BLaER1 treated with 17β-estradiol and CSF1 and Interleukin-3, amounts not matched to agents 10 nM and 100 nM (cell line): ENCODE data around the gene CLCA1.

Source experiments
- H3K27ac ChIP-seq, 11 experiments: shearing (Covaris generic); formaldehyde crosslinking; 2 replicates each; pipeline ENCODE4 v1.8.1; 2022
- H3K27me3 ChIP-seq, 11 experiments: shearing (Covaris generic); formaldehyde crosslinking; 2 replicates each; pipeline ENCODE4 v1.8.1; 2022
- H3K36me3 ChIP-seq, 11 experiments: shearing (Covaris generic); formaldehyde crosslinking; 2 replicates each; pipeline ENCODE4 v1.8.1; 2022
- H3K4me1 ChIP-seq, 10 experiments: shearing (Covaris generic); formaldehyde crosslinking; 2 replicates each; pipeline ENCODE4 v1.8.1; 2022
- H3K4me2 ChIP-seq, 11 experiments: shearing (Covaris generic); formaldehyde crosslinking; 2 replicates each; pipeline ENCODE4 v1.8.1; 2022
- H3K4me3 ChIP-seq, 10 experiments: shearing (Covaris generic); formaldehyde crosslinking; 2 replicates each; pipeline ENCODE4 v1.8.1; 2022
- H3K9ac ChIP-seq, 11 experiments: shearing (Covaris generic); formaldehyde crosslinking; 2 replicates each; pipeline ENCODE4 v1.8.1; 2022
- H3K9me3 ChIP-seq, 11 experiments: shearing (Covaris generic); formaldehyde crosslinking; replicated peaks in 1 of 11; 2 replicates each; pipeline ENCODE4 v1.8.1; 2022
- H4K20me1 ChIP-seq, 11 experiments: shearing (Covaris generic); formaldehyde crosslinking; 2 replicates each; pipeline ENCODE4 v1.8.1; 2022
- Cebpa-rat ChIP-seq, 11 experiments: shearing (Covaris generic); IDR thresholded peaks; 2 replicates each; pipeline ENCODE4 v1.8.1; 2022

Gene CLCA1

GRCh38 chr1:86470859-86471258 is 2.1 kb downstream of the CLCA1 start:
- peak overlapping the region in 4 of 11 experiments; percentile 15 to 85 (median 68); a peak in 7 of 22 replicates for H3K4me2 ChIP-seq
- H3K4me3 ChIP-seq = no peak overlapping the region; a peak in 1 of 20 replicates
- no peaks in the 10 kb centered on the region for H3K36me3 ChIP-seq
- H3K27me3 ChIP-seq = no peaks in the 10 kb centered on the region
- peak overlapping the region in 2 of 11 experiments; percentile 33 to 56; a peak in 3 of 22 replicates for H3K27ac ChIP-seq
- no peak overlapping the region for H3K9ac ChIP-seq
- H3K4me1 ChIP-seq = peaks cover 0 to 74% (median 7%) of the 10 kb centered on the region in 10 experiments; a peak in 13 of 20 replicates
- no peaks in the 10 kb centered on the region for H4K20me1 ChIP-seq
- no peaks in the 10 kb centered on the region for H3K9me3 ChIP-seq
- TF ChIP-seq Cebpa-rat (IDR thresholded peaks at IDR 0.05) = no peak

- H3K9me3 ChIP-seq = no peaks in the 10 kb centered on the region
- peak overlapping the region in 2 of 11 experiments; percentile 32 to 33; a peak in 2 of 22 replicates for H3K27ac ChIP-seq
- H4K20me1 ChIP-seq = no peaks in the 10 kb centered on the region
- H3K36me3 ChIP-seq = no peaks in the 10 kb centered on the region
- no peak for TF ChIP-seq Cebpa-rat (IDR thresholded peaks at IDR 0.05)
- no peak overlapping the region; a peak in 1 of 20 replicates for H3K4me3 ChIP-seq
- H3K27me3 ChIP-seq = no peaks in the 10 kb centered on the region
- no peak overlapping the region for H3K9ac ChIP-seq
- H3K4me1 ChIP-seq = peaks cover 0 to 70% (median 7%) of the 10 kb centered on the region in 10 experiments; a peak in 13 of 20 replicates
- H3K4me2 ChIP-seq = peak overlapping the region in 3 of 11 experiments; percentile 62 to 85 (median 79); a peak in 6 of 22 replicates
Measured at GRCh38 chr1:86471291-86471690, 2.6 kb downstream of the CLCA1 start.

GRCh38 chr1:86472152-86472551 is 3.4 kb downstream of the CLCA1 start:
- Histone ChIP-seq H3K36me3 (no peaks in the 10 kb centered on the region), H4K20me1 (no peaks in the 10 kb centered on the region), H3K9me3 (no peaks in the 10 kb centered on the region), H3K27me3 (no peaks in the 10 kb centered on the region), H3K27ac (peak overlapping the region in 2 of 11 experiments; percentile 17 to 32; a peak in 3 of 22 replicates), H3K4me1 (peaks cover 0 to 61% (median under 1%) of the 10 kb centered on the region in 10 experiments; a peak in 10 of 20 replicates), H3K4me3 (no peak overlapping the region), H3K4me2 (peak overlapping the region in 3 of 11 experiments; percentile 62 to 85 (median 79); a peak in 6 of 22 replicates), H3K9ac (peak overlapping the region in 2 of 11 experiments; percentile 42 to 43; a peak in 2 of 22 replicates)
- TF ChIP-seq Cebpa-rat (IDR thresholded peaks at IDR 0.05) = no peak

- H3K27ac ChIP-seq = no peak overlapping the region
- no peak overlapping the region for H3K9ac ChIP-seq
- no peaks in the 10 kb centered on the region for H3K27me3 ChIP-seq
- no peak for TF ChIP-seq Cebpa-rat (IDR thresholded peaks at IDR 0.05)
- no peaks in the 10 kb centered on the region for H4K20me1 ChIP-seq
- H3K4me1 ChIP-seq = peaks cover 0 to 59% (median 0%) of the 10 kb centered on the region in 10 experiments; a peak in 6 of 20 replicates
- no peak overlapping the region for H3K4me3 ChIP-seq
- H3K4me2 ChIP-seq = peak overlapping the region in 2 of 11 experiments; percentile 18 to 62; a peak in 3 of 22 replicates
- no peaks in the 10 kb centered on the region for H3K9me3 ChIP-seq
- no peaks in the 10 kb centered on the region for H3K36me3 ChIP-seq
Measured at GRCh38 chr1:86472767-86473166, 4.0 kb downstream of the CLCA1 start.

GRCh38 chr1:86477256-86477655 is 8.5 kb downstream of the CLCA1 start:
- no peak for TF ChIP-seq Cebpa-rat (IDR thresholded peaks at IDR 0.05)
- H3K27ac ChIP-seq = no peak overlapping the region
- no peaks in the 10 kb centered on the region for H3K36me3 ChIP-seq
- no peaks in the 10 kb centered on the region for H4K20me1 ChIP-seq
- H3K4me1 ChIP-seq = peaks cover 0 to 15% (median 0%) of the 10 kb centered on the region in 10 experiments; a peak in 6 of 20 replicates
- no peaks in the 10 kb centered on the region for H3K9me3 ChIP-seq
- no peak overlapping the region for H3K9ac ChIP-seq
- H3K27me3 ChIP-seq = no peaks in the 10 kb centered on the region
- no peak overlapping the region for H3K4me3 ChIP-seq
- H3K4me2 ChIP-seq = no peak overlapping the region

- H3K27me3 ChIP-seq = no peaks in the 10 kb centered on the region
- H3K9ac ChIP-seq = no peak overlapping the region
- H4K20me1 ChIP-seq = no peaks in the 10 kb centered on the region
- no peak overlapping the region for H3K4me2 ChIP-seq
- no peak overlapping the region for H3K4me3 ChIP-seq
- no peak overlapping the region for H3K27ac ChIP-seq
- no peaks in the 10 kb centered on the region for H3K36me3 ChIP-seq
- peaks cover 0 to 11% (median 0%) of the 10 kb centered on the region in 10 experiments; a peak in 4 of 20 replicates for H3K4me1 ChIP-seq
- H3K9me3 ChIP-seq = no peaks in the 10 kb centered on the region
- no peak for TF ChIP-seq Cebpa-rat (IDR thresholded peaks at IDR 0.05)
Measured at GRCh38 chr1:86477682-86478081, 9.0 kb downstream of the CLCA1 start.

GRCh38 chr1:86478416-86479156 is 9.9 kb downstream of the CLCA1 start:
- Histone ChIP-seq H3K4me1 (peaks cover 0 to 3% (median 0%) of the 10 kb centered on the region in 10 experiments; a peak in 4 of 20 replicates), H3K27me3 (no peaks in the 10 kb centered on the region), H3K36me3 (no peaks in the 10 kb centered on the region), H4K20me1 (no peaks in the 10 kb centered on the region), H3K27ac (no peak overlapping the region), H3K4me2 (no peak overlapping the region), H3K4me3 (no peak overlapping the region), H3K9me3 (no peaks in the 10 kb centered on the region), H3K9ac (no peak overlapping the region)
- TF ChIP-seq Cebpa-rat (IDR thresholded peaks at IDR 0.05) = no peak

GRCh38 chr1:86481966-86482365 is 13.2 kb downstream of the CLCA1 start:
- Histone ChIP-seq H3K4me2 (no peak overlapping the region), H3K27me3 (no peaks in the 10 kb centered on the region), H3K9ac (no peak overlapping the region), H4K20me1 (no peaks in the 10 kb centered on the region), H3K4me3 (no peak overlapping the region), H3K4me1 (peaks cover 0 to 6% (median 2%) of the 10 kb centered on the region in 10 experiments; a peak in 5 of 20 replicates), H3K9me3 (no peaks in the 10 kb centered on the region), H3K36me3 (no peaks in the 10 kb centered on the region), H3K27ac (no peak overlapping the region)
- TF ChIP-seq Cebpa-rat (IDR thresholded peaks at IDR 0.05) = no peak

GRCh38 chr1:86487131-86487810 is 18.5 kb downstream of the CLCA1 start:
- no peak overlapping the region for H3K4me3 ChIP-seq
- H3K9me3 ChIP-seq = no peaks in the 10 kb centered on the region
- H3K27me3 ChIP-seq = no peaks in the 10 kb centered on the region
- no peak overlapping the region for H3K27ac ChIP-seq
- H3K36me3 ChIP-seq = no peaks in the 10 kb centered on the region
- H3K4me2 ChIP-seq = peak overlapping the region in 2 of 11 experiments; percentile 15 to 20; a peak in 2 of 22 replicates
- no peak overlapping the region for H3K9ac ChIP-seq
- peaks cover 0 to 10% (median 6%) of the 10 kb centered on the region in 10 experiments; a peak in 7 of 20 replicates for H3K4me1 ChIP-seq
- no peak for TF ChIP-seq Cebpa-rat (IDR thresholded peaks at IDR 0.05)
- no peaks in the 10 kb centered on the region for H4K20me1 ChIP-seq
